NB4 (cell line): ENCODE results near the gene KEL.

Source experiments
- DNase-seq: peaks from one replicate; pipeline ENCODE4 v3.0.0; 2010; ENCODE audit warnings: low read depth
- H3K4me3 ChIP-seq: one replicate; pipeline ENCODE4 v1.5.1; 2011; ENCODE audit warnings: mild to moderate bottlenecking, low read depth, low read length, moderate library complexity
- CTCF ChIP-seq: IDR thresholded peaks from one replicate; pipeline ENCODE4 v1.5.1; 2012; ENCODE audit warnings: low read depth, low read length
- MYC ChIP-seq: IDR thresholded peaks from 2 replicates; pipeline ENCODE4 v1.6.1; 2011; ENCODE audit warnings: low read depth, low read length
- POLR2A ChIP-seq: IDR thresholded peaks from 2 replicates; pipeline ENCODE4 v1.6.1; 2011; ENCODE audit warnings: mild to moderate bottlenecking; ENCODE audit not compliant: insufficient read length; ENCODE audit errors: extremely low read depth
- TF ChIP-seq, protein P1 (sequence below): IDR thresholded peaks from 2 replicates; pipeline ENCODE4 v1.6.1; 2011; ENCODE audit warnings: low read depth, low read length

The KEL gene

DNA sequence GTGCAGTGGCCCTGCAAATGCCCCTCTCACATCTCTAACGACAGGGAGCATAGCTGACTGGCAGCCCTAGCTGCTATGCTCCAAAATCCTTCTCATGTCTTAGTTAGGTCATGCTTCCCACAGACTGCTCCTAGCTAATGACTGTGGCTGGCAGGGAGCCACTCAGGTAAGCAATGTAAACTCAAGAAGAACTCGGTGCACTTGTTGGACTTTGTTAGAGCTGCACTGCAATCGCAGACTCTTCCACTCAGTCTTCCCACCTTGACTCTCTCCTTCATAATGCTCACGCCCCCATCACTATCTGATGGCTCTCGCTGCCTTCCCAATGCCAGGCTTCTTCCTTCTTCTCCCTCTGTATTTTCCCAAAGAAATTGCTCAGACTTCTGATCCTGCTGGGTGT, 40.7 kb upstream of the KEL start:
- TF ChIP-seq MYC (no peak), CTCF (no peak), POLR2A (no peak)
- TF ChIP-seq, protein P1, sequence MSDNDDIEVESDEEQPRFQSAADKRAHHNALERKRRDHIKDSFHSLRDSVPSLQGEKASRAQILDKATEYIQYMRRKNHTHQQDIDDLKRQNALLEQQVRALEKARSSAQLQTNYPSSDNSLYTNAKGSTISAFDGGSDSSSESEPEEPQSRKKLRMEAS, result no peak
- H3K4me3 ChIP-seq, result no peak overlapping the region

GRCh38 chr7:143002106-143002505, 39.9 kb upstream of the KEL start:
- DNase-seq, result peak; percentile 36

More for the DNA sequence above, 40.7 kb upstream of the KEL start:
- no peak for DNase-seq

DNA sequence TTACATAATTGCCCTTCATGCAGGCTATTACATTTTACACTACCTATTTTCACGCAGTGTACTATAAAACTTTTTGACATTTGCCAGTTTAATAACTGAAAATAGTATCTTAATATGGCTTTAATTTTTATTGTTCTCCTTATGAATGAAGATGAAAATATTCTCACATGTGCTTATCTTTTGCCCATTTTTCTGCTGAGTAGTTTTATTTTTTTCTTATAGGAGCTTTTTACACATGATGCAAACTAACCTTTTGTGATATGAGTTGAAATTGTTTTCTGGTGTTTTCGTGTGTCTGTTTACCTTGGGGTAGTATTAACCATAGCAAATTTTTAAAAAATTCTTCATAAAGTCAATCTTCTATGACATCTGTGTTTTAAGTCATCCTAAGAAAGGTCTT, 38.5 kb upstream of the KEL start:
- TF ChIP-seq MYC (no peak), POLR2A (no peak), CTCF (no peak)
- TF ChIP-seq, protein P1, result no peak
- no peak overlapping the region for H3K4me3 ChIP-seq

More at GRCh38 chr7:143002106-143002505, 39.9 kb upstream of the KEL start:
- no peak for TF ChIP-seq MYC
- TF ChIP-seq, protein P1, result no peak
- TF ChIP-seq POLR2A, result no peak
- no peak for TF ChIP-seq CTCF
- no peak overlapping the region for H3K4me3 ChIP-seq

DNA sequence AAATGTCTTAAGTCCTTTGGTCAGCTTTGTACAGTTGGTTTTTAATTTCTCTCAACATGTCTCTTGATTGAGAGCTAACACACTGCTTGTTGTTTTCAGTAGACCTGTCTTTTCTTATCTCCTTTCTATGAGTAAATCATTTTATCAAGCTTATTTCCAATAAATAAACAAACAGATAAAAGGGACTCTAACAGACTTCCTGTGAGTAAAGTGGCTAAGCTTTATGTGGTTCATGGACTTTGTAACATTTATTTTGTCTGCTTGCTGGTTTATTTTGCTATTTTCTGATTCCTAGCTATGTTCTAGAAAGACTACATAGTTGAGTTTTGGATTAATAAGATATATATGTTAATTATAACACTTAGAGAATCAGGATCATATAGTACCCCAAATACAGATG, 37.6 kb upstream of the KEL start:
- no peak overlapping the region for H3K4me3 ChIP-seq
- no peak for TF ChIP-seq CTCF
- TF ChIP-seq, protein P1, result no peak
- DNase-seq, result no peak

More for the DNA sequence above, 38.5 kb upstream of the KEL start:
- DNase-seq, result no peak

DNA sequence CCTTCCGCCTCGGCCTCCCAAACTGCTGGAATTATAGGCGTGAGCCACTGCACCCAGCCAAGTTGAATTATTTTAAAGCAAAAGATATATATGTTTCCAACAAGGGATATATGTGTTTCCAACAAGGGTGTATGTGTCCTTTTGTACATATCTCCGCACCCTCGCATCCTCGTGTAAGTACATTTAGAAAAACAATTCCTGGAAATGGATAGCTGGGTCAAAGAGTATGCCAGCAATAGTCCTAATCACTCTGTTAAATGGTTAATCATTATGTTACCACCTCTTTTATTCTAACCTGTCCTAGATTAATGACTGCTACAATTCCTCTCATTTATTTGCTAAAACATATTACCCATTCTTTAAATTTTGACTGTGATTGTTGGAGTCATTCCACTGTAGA, 36.8 kb upstream of the KEL start:
- no peak for DNase-seq
- H3K4me3 ChIP-seq, result no peak overlapping the region
- TF ChIP-seq CTCF (no peak), MYC (no peak), POLR2A (no peak)
- TF ChIP-seq, protein P1, result no peak
